ENCODE results near the gene BEST4.

BEST4 gene

DNA sequence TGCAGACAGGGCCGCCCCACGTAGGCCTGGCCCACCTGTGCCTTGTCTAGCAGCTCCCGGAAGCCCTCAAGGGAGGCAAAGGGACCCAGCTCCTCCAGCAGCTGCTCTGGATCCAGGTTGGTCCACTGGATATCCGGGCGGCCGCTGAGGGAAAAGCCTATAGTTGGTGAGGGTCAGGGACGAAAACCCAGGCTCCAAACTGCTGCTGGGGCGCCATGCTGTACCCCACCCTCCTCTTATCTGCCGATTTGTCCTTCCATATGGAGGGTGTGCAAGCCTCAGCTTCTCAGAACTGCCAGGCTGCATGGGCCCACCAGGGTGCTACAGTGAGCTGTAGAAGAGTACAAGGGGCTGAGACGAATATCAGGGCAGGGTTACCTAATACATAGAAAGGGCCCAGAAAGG is 42.9 kb upstream of the BEST4 start:
- ChIA-PET POLR2A (interaction anchor here (0.9 to 3.4 kb wide), 4 partner anchors 10 to 30 kb away, joined by 4 to 9 read pairs (median 8); partner anchors contain the start of genes PLK3 and PTCH2), CTCF (interaction anchor here (0.6 to 1.0 kb wide), 2 partner anchors 37 to 400 kb away, joined by 3 read pairs; no protein-coding TSS in a partner anchor)
- Histone ChIP-seq H3K36me3 (ENCODE audit: control insufficient read depth in 2 of 2, insufficient read depth in 1 of 2, low read length in 2 of 2) (peaks cover 0 to 32% of the 10 kb centered on the region in 2 experiments; a peak in 1 of 3 replicates), H3K4me3 (ENCODE audit: low read depth, low read length) (no peak overlapping the region), H3K27ac (ENCODE audit: extremely low read depth, low read depth, low read length) (no peak overlapping the region), H3K9me3 (ENCODE audit: control insufficient read depth, insufficient read depth, low read depth, low read length) (no peaks in the 10 kb centered on the region), H3K4me1 (ENCODE audit: control insufficient read depth, insufficient read depth, low read length) (peaks cover 11% of the 10 kb centered on the region)
- TF ChIP-seq, protein P1, sequence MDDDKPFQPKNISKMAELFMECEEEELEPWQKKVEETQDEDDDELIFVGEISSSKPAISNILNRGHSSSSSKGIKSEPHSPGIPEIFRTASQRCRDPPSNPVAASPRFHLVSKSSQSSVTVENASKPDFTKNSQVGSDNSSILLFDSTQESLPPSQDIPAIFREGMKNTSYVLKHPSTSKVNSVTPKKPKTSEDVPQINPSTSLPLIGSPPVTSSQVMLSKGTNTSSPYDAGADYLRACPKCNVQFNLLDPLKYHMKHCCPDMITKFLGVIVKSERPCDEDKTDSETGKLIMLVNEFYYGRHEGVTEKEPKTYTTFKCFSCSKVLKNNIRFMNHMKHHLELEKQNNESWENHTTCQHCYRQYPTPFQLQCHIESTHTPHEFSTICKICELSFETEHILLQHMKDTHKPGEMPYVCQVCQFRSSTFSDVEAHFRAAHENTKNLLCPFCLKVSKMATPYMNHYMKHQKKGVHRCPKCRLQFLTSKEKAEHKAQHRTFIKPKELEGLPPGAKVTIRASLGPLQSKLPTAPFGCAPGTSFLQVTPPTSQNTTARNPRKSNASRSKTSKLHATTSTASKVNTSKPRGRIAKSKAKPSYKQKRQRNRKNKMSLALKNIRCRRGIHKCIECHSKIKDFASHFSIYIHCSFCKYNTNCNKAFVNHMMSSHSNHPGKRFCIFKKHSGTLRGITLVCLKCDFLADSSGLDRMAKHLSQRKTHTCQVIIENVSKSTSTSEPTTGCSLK (tag by site-specific recombination; IDR thresholded peaks at IDR 0.05): no peak
- no peak for TF ChIP-seq ZNF221 (tag by site-specific recombination; IDR thresholded peaks at IDR 0.05; ENCODE audit: borderline replicate concordance)
- no peak for TF ChIP-seq ZBTB1 (tag by site-specific recombination; IDR thresholded peaks at IDR 0.05)
- no peak for TF ChIP-seq ZNF248 (tag by site-specific recombination; IDR thresholded peaks at IDR 0.05)
- no peak for TF ChIP-seq GFI1B (tag by site-specific recombination; IDR thresholded peaks at IDR 0.05)
- TF ChIP-seq ZBTB21 (tag by site-specific recombination; IDR thresholded peaks at IDR 0.05): no peak
- TF ChIP-seq ZNF658 (tag by site-specific recombination; IDR thresholded peaks at IDR 0.05): no peak
- TF ChIP-seq ZNF280D (tag by site-specific recombination; IDR thresholded peaks at IDR 0.05): no peak
- no peak for TF ChIP-seq ZNF776 (tag by site-specific recombination; IDR thresholded peaks at IDR 0.05; ENCODE audit: borderline replicate concordance)
- TF ChIP-seq SCRT2 (tag by site-specific recombination; IDR thresholded peaks at IDR 0.05): no peak
- no peak for TF ChIP-seq ZNF777 (tag by site-specific recombination; IDR thresholded peaks at IDR 0.05; ENCODE audit: borderline replicate concordance)
- no peak for TF ChIP-seq KLF7 (tag by site-specific recombination; IDR thresholded peaks at IDR 0.05; ENCODE audit: borderline replicate concordance)
- no peak for TF ChIP-seq HOXD13 (CRISPR knock-in tag; IDR thresholded peaks at IDR 0.05; ENCODE audit: borderline replicate concordance)
- no peak for TF ChIP-seq ZNF548 (tag by site-specific recombination; IDR thresholded peaks at IDR 0.05)
- TF ChIP-seq ZNF501 (tag by site-specific recombination; IDR thresholded peaks at IDR 0.05): no peak
- no peak for TF ChIP-seq ZNF670 (tag by site-specific recombination; IDR thresholded peaks at IDR 0.05; ENCODE audit: low read depth)

DNA sequence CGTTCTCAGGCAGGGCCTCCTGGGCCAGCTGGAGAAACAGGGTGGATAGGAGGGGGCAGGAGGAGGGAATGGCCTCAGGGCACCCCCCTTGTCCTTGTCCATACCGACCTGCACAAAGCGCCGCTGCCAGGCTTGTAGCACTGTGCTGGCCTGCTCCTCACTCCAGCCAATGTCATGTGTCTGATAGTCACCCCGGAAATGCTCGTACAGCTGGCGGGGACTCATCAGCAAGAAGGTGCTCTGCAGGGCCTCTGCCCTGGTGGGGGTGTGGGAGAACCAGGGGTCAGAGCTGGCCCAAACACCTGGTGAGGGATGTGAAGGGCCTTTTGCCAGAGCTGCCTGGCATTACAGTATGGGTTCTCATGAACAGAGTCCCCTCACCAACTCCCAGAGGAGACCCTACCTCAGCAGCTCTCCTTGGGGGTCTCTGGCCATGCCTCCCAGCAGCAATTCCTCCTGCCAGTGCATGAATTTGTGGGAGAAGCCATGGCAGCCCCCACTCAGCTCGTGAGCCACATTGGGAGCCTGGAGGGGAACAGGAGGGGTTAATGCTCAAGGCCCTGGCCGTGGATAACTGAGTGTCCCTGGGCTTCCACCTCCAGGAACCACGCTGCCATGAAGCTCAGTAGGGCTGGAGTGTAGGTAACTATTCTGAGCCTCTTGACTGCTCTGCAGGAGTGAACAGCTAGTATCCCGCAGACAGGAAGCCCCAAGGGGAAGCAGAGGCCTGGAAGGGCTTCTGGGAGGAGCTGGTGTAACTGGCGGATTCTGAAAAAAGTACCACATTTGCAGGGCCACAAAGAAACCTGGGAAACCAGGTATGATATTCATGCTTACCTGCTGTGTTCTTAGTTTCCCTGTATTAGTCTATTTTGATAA is 41.8 kb upstream of the BEST4 start:
- H3K36me3 ChIP-seq (ENCODE audit: control insufficient read depth in 2 of 2, insufficient read depth in 1 of 2, low read length in 2 of 2): peaks cover 0 to 32% of the 10 kb centered on the region in 2 experiments; a peak in 1 of 3 replicates
- ChIA-PET POLR2A (interaction anchor here (0.6 to 3.4 kb wide), 6 partner anchors 9 to 56 kb away, joined by 3 to 9 read pairs (median 4); partner anchors contain the start of genes PLK3, PTCH2 and RPS8), CTCF (interaction anchor here (0.6 to 0.7 kb wide), 4 partner anchors 11 to 151 kb away, joined by 3 to 4 read pairs (median 3); no protein-coding TSS in a partner anchor)

More for the DNA sequence above, 41.8 kb upstream of the BEST4 start:
- H3K9me3 ChIP-seq (ENCODE audit: control insufficient read depth, insufficient read depth, low read depth, low read length): no peaks in the 10 kb centered on the region
- peaks cover 11% of the 10 kb centered on the region for H3K4me1 ChIP-seq (ENCODE audit: control insufficient read depth, insufficient read depth, low read length)
- H3K27ac ChIP-seq (ENCODE audit: extremely low read depth, low read depth, low read length): no peak overlapping the region
- no peak for TF ChIP-seq ZXDB (tag by site-specific recombination; IDR thresholded peaks at IDR 0.05)
- no peak for TF ChIP-seq ZNF274 (IDR thresholded peaks at IDR 0.05; ENCODE audit: low read length)
- TF ChIP-seq ZNF274 (tag by site-specific recombination; IDR thresholded peaks at IDR 0.05; ENCODE audit: borderline replicate concordance): peak; percentile 63; the same call in 1 of the 2 replicates
- peak; percentile 60 for TF ChIP-seq ZIC2 (tag by site-specific recombination; IDR thresholded peaks at IDR 0.05)
- no peak for TF ChIP-seq ZNF76 (tag by site-specific recombination; IDR thresholded peaks at IDR 0.05; ENCODE audit: borderline replicate concordance, low read depth)
- TF ChIP-seq ZNF280D (tag by site-specific recombination; IDR thresholded peaks at IDR 0.05): no peak
- TF ChIP-seq GLIS2 (tag by site-specific recombination; IDR thresholded peaks at IDR 0.05): 0 out of 2 replicates have a peak, but pooled peaks have one; percentile 26
- no peak overlapping the region for H3K4me3 ChIP-seq (ENCODE audit: low read depth, low read length)

Measured in HEK293 (cell line).